Right atrium auricular region (tissue), 2 donors: ENCODE results near the gene PIK3R1. TPM values are rescaled to one million over a fixed set of nuclear protein-coding genes. Genes with fewer than 3 reads are reported as not detected.
A peak's percentile ranks its signal among the peaks of the same experiment; 100 is the strongest.

ENCODE experiments used
- DNase-seq: peaks from one replicate; pipeline ENCODE4 v3.0.0-alpha.2; 2019; ENCODE audit warnings: low spot score
- H3K27ac ChIP-seq, 2 donors: fragments of 200-600 bp; sonication (generic); 1 replicate in 1 of 2; 2 replicates in 1 of 2; pipeline ENCODE4 v1.5.1; 2016 to 2019
- H3K27me3 ChIP-seq, 2 donors: fragments of 200-600 bp; sonication (generic); one replicate each; pipeline versions ENCODE4 v1.5.1 to v1.6.0; 2017 to 2019
- H3K36me3 ChIP-seq: fragments of 200-600 bp; sonication (generic); one replicate; pipeline ENCODE4 v1.5.1; 2016
- H3K4me1 ChIP-seq, 2 donors: fragments of 200-600 bp; sonication (generic); one replicate each; pipeline versions ENCODE4 v1.5.1 to v1.6.0; 2017 to 2019
- H3K4me3 ChIP-seq, 2 donors: fragments of 200-600 bp; sonication (generic); 1 replicate in 1 of 2; 2 replicates in 1 of 2; pipeline ENCODE4 v1.5.1; 2017 to 2019; ENCODE audit warnings: mild to moderate bottlenecking in 1 of 2, moderate library complexity in 1 of 2
- H3K9me3 ChIP-seq, 2 donors: fragments of 200-600 bp; sonication (generic); one replicate each; pipeline ENCODE4 v1.5.1; 2019
- CTCF ChIP-seq, 2 donors: fragments of 200-600 bp; sonication (generic); IDR thresholded peaks; one replicate each; pipeline ENCODE4 v1.5.1; 2019; ENCODE audit warnings: antibody characterized with exemption in 2 of 2
- total RNA-seq, 2 donors: library from RNA; depleted of rRNA; stranded (reverse); fragments of >200 nt; gene quantifications; one replicate each; pipeline ENCODE4 v1.1.0, GENCODE V29; 2016

Gene PIK3R1
- total RNA-seq, 2 donors from 2014 or later = 87.0 to 91.1 TPM

GRCh38 chr5:68247627-68248026 lies 32.1 kb downstream of the PIK3R1 start:
- Histone ChIP-seq H3K27ac (no peak overlapping the region), H3K36me3 (no peaks in the 10 kb centered on the region), H3K27me3 (no peaks in the 10 kb centered on the region), H3K4me1 (peaks cover 0 to 76% of the 10 kb centered on the region in 2 donors), H3K4me3 (no peak overlapping the region), H3K9me3 (no peaks in the 10 kb centered on the region)
- no peak for DNase-seq
- TF ChIP-seq CTCF (IDR thresholded peaks at IDR 0.05) = no peak

- H3K4me1 ChIP-seq = peaks cover 0 to 76% of the 10 kb centered on the region in 2 donors
- no peaks in the 10 kb centered on the region for H3K27me3 ChIP-seq
- H3K9me3 ChIP-seq = no peaks in the 10 kb centered on the region
- no peak overlapping the region for H3K4me3 ChIP-seq
- H3K27ac ChIP-seq = peak overlapping the region in 1 of 2 donors; percentile 81
- H3K36me3 ChIP-seq = no peaks in the 10 kb centered on the region
- TF ChIP-seq CTCF (IDR thresholded peaks at IDR 0.05) = no peak
- DNase-seq = no peak
These were observed 33.3 kb downstream of the PIK3R1 start for GRCh38 chr5:68248896-68249295.

GRCh38 chr5:68249520-68249919 lies 34.0 kb downstream of the PIK3R1 start:
- Histone ChIP-seq H3K36me3 (no peaks in the 10 kb centered on the region), H3K9me3 (no peaks in the 10 kb centered on the region), H3K27me3 (no peaks in the 10 kb centered on the region), H3K27ac (peak overlapping the region; percentile 69 to 81), H3K4me1 (peaks cover 0 to 77% of the 10 kb centered on the region in 2 donors), H3K4me3 (no peak overlapping the region)
- TF ChIP-seq CTCF (IDR thresholded peaks at IDR 0.05) = no peak
- no peak for DNase-seq

GRCh38 chr5:68250661-68251298 lies 35.2 kb downstream of the PIK3R1 start:
- Histone ChIP-seq H3K27me3 (no peaks in the 10 kb centered on the region), H3K4me3 (no peak overlapping the region), H3K9me3 (no peaks in the 10 kb centered on the region), H3K36me3 (no peaks in the 10 kb centered on the region), H3K4me1 (peaks cover 0 to 78% of the 10 kb centered on the region in 2 donors), H3K27ac (peak overlapping the region; percentile 69 to 81)
- no peak for TF ChIP-seq CTCF (IDR thresholded peaks at IDR 0.05)
- DNase-seq = no peak

GRCh38 chr5:68251386-68251785 lies 35.8 kb downstream of the PIK3R1 start:
- Histone ChIP-seq H3K9me3 (no peaks in the 10 kb centered on the region), H3K27me3 (no peaks in the 10 kb centered on the region), H3K4me1 (peaks cover 0 to 84% of the 10 kb centered on the region in 2 donors), H3K36me3 (no peaks in the 10 kb centered on the region), H3K4me3 (no peak overlapping the region), H3K27ac (peak overlapping the region; percentile 69 to 81)
- no peak for DNase-seq
- TF ChIP-seq CTCF (IDR thresholded peaks at IDR 0.05) = no peak
